Activated CD4-positive, alpha-beta T cell treated with anti-CD3 and anti-CD28 coated beads for 48 hours (primary cell): ENCODE results near the gene S100A4.
"Not testable (repeated sequence)": the region's sequence is repeated elsewhere in the genome, so short reads cannot be mapped to it uniquely, and the experiment has no call there.

Source experiments
- DNase-seq: peaks from one replicate; pipeline ENCODE4 v3.0.0-alpha.2; 2020

S100A4 gene

GRCh38 chr1:153545067-153546055 lies at the start of gene S100A4:
Gene S100A4 (minus strand): TSS chr1:153545806. CDS start chr1:153544794, 1,012 bp downstream.
- DNase-seq, result peak; percentile 97

GRCh38 chr1:153592748-153593147 lies 47.1 kb upstream of the S100A4 start:
- DNase-seq, result no peak

GRCh38 chr1:153588482-153588881 lies 42.9 kb upstream of the S100A4 start:
- DNase-seq, result no peak

GRCh38 chr1:153588033-153588432 lies 42.4 kb upstream of the S100A4 start:
- not testable (repeated sequence) for DNase-seq

- DNase-seq, result no peak
Measured at GRCh38 chr1:153587314-153587713, 41.7 kb upstream of the S100A4 start.

GRCh38 chr1:153586347-153586746 lies 40.7 kb upstream of the S100A4 start:
- no peak for DNase-seq

- DNase-seq, result no peak
Measured at GRCh38 chr1:153585006-153585405, 39.4 kb upstream of the S100A4 start.

- DNase-seq, result no peak
Measured at GRCh38 chr1:153583976-153584375, 38.4 kb upstream of the S100A4 start.

GRCh38 chr1:153583514-153583913 lies 37.9 kb upstream of the S100A4 start:
- DNase-seq, result not testable (repeated sequence)

- not testable (repeated sequence) for DNase-seq
Measured at GRCh38 chr1:153582836-153583235, 37.2 kb upstream of the S100A4 start.

- no peak for DNase-seq
Measured at GRCh38 chr1:153578936-153579335, 33.3 kb upstream of the S100A4 start.

GRCh38 chr1:153578490-153578889 lies 32.9 kb upstream of the S100A4 start:
- DNase-seq, result no peak

- DNase-seq, result no peak
Measured at GRCh38 chr1:153577624-153578051, 32.0 kb upstream of the S100A4 start.

- no peak for DNase-seq
Measured at GRCh38 chr1:153577138-153577537, 31.5 kb upstream of the S100A4 start.

GRCh38 chr1:153575497-153575896 lies 29.9 kb upstream of the S100A4 start:
- not testable (repeated sequence) for DNase-seq

- DNase-seq, result not testable (repeated sequence)
Measured at GRCh38 chr1:153575081-153575491, 29.5 kb upstream of the S100A4 start.

- no peak for DNase-seq
Measured at GRCh38 chr1:153573351-153573750, 27.7 kb upstream of the S100A4 start.

- peak; percentile 79 for DNase-seq
Measured at GRCh38 chr1:153572569-153573015, 27.0 kb upstream of the S100A4 start.

GRCh38 chr1:153571706-153572105 lies 26.1 kb upstream of the S100A4 start:
- DNase-seq, result no peak

GRCh38 chr1:153570874-153571273 lies 25.3 kb upstream of the S100A4 start:
- no peak for DNase-seq

- no peak for DNase-seq
Measured at GRCh38 chr1:153569465-153569864, 23.9 kb upstream of the S100A4 start.

GRCh38 chr1:153568367-153569099 lies 22.9 kb upstream of the S100A4 start:
- peak; percentile 92 for DNase-seq

- DNase-seq, result peak; percentile 84
Measured at GRCh38 chr1:153567621-153568366, 22.2 kb upstream of the S100A4 start.
